A549 (cell line): ENCODE data around the gene LYST. TPM values are rescaled to one million over a fixed set of nuclear protein-coding genes. Genes with fewer than 3 reads are reported as not detected.
A peak's percentile ranks its signal among the peaks of the same experiment; 100 is the strongest.

Source experiments
- ATAC-seq, 2 experiments: fragments of 200-7000 bp in 1 of 2; fragments of >200 bp in 1 of 2; cut with Nextera tagmentation in 1 of 2; cut with Tn5 transposase in 1 of 2; 3 replicates each; pipeline versions ENCODE4 v1.8.0 to v1.9.1; 2018 to 2020; ENCODE audit warnings: mild to moderate bottlenecking in 1 of 2, moderate library complexity in 1 of 2
- CTCF ChIA-PET: fragments of 300-600 bp; sonication (Branson Sonifier 250); formaldehyde crosslinking; extraction: SDS; loops from one replicate; lab custom pipeline; 2021; ENCODE audit warnings: antibody characterized with exemption, inconsistent platforms; lab: Yijun Ruan, JAX
- POLR2A ChIA-PET: fragments of 350-600 bp; formaldehyde crosslinking; extraction: SDS; loops from one replicate; lab custom pipeline; 2021; ENCODE audit warnings: antibody characterized with exemption, inconsistent platforms; lab: Yijun Ruan, JAX
- DNase-seq, 2 experiments: peaks; one replicate each; pipeline versions ENCODE4 v3.0.0 to v3.0.0-alpha.2; 2011 to 2016; ENCODE audit warnings: low read depth in 1 of 2, low spot score in 1 of 2
- FAIRE-seq: peaks from 2 replicates; lab custom pipeline; 2011; peaks lifted over from hg19 to GRCh38; lab: Jason Lieb, UNC
- H3K27ac ChIP-seq, 2 experiments: fragments of >200 bp; sonication (Bioruptor Twin); formaldehyde crosslinking; 3 replicates each; pipeline ENCODE4 v1.5.1; 2016 to 2017
- H3K4me1 ChIP-seq: fragments of >200 bp; sonication (Bioruptor Twin); formaldehyde crosslinking; 3 replicates; pipeline ENCODE4 v1.6.1; 2016
- H3K4me2 ChIP-seq: fragments of >200 bp; sonication (Bioruptor Twin); formaldehyde crosslinking; 3 replicates; pipeline ENCODE4 v1.6.1; 2016
- H3K4me3 ChIP-seq: fragments of >200 bp; sonication (Bioruptor Twin); formaldehyde crosslinking; 3 replicates; pipeline ENCODE4 v1.5.1; 2016
- H3K9me3 ChIP-seq: fragments of >200 bp; sonication (Bioruptor Twin); formaldehyde crosslinking; 3 replicates; pipeline ENCODE4 v1.6.1; 2016
- CHD2 ChIP-seq: fragments of 150-350 bp; IDR thresholded peaks from 2 replicates; pipeline ENCODE4 v1.6.1; 2014; ENCODE audit warnings: low read length; ENCODE audit not compliant: partially characterized antibody
- CTCF ChIP-seq: fragments of >200 bp; sonication (Bioruptor Twin); formaldehyde crosslinking; IDR thresholded peaks from 3 replicates; pipeline ENCODE4 v1.5.1; 2016
- E2F6 ChIP-seq: IDR thresholded peaks from 2 replicates; pipeline ENCODE4 v1.6.1; 2012; ENCODE audit warnings: low read depth, borderline replicate concordance
- EHF ChIP-seq: fragments of 250-450 bp; sonication (Bioruptor Pico); IDR thresholded peaks from 2 replicates; pipeline ENCODE4 v1.5.0; 2020; ENCODE audit warnings: mild to moderate bottlenecking
- EHMT2 ChIP-seq: fragments of 200-600 bp; sonication (generic); IDR thresholded peaks from 2 replicates; pipeline ENCODE4 v1.6.1; 2016; ENCODE audit warnings: antibody characterized with exemption, low read depth, mild to moderate bottlenecking, moderate library complexity
- EP300 ChIP-seq, 2 experiments: fragments of >200 bp; sonication (Bioruptor Twin); formaldehyde crosslinking; IDR thresholded peaks; 2 replicates in 1 of 2; 3 replicates in 1 of 2; pipeline ENCODE4 v1.6.1; 2016 to 2017
- HOXB13 ChIP-seq: fragments of 250-450 bp; sonication (Bioruptor Pico); IDR thresholded peaks from 2 replicates; pipeline ENCODE4 v1.5.0; 2020; ENCODE audit warnings: low read depth, mild to moderate bottlenecking, moderate library complexity
- KDM1A ChIP-seq: fragments of 200-600 bp; sonication (generic); IDR thresholded peaks from 2 replicates; pipeline ENCODE4 v1.6.1; 2016; ENCODE audit warnings: low read depth, mild to moderate bottlenecking
- KDM5A ChIP-seq: fragments of 200-600 bp; sonication (generic); IDR thresholded peaks from 2 replicates; pipeline ENCODE4 v1.6.1; 2016; ENCODE audit warnings: antibody characterized with exemption, mild to moderate bottlenecking
- MAZ ChIP-seq: fragments of 150-350 bp; IDR thresholded peaks from 2 replicates; pipeline ENCODE4 v1.6.1; 2014; ENCODE audit warnings: antibody characterized with exemption, low read depth, low read length, borderline replicate concordance
- MYC ChIP-seq: IDR thresholded peaks from 2 replicates; pipeline ENCODE4 v1.6.1; 2012; ENCODE audit warnings: mild to moderate bottlenecking, inconsistent platforms, low read length, improper control_type of control experiment, borderline replicate concordance
- NR3C1 ChIP-seq: fragments of >200 bp; sonication (Bioruptor Twin); formaldehyde crosslinking; IDR thresholded peaks from 3 replicates; pipeline ENCODE4 v1.6.1; 2017
- REST ChIP-seq: fragments of 200-600 bp; sonication (generic); IDR thresholded peaks from 2 replicates; pipeline ENCODE4 v1.6.1; 2016; ENCODE audit warnings: antibody characterized with exemption, mild to moderate bottlenecking, moderate library complexity
- RFX5 ChIP-seq: fragments of 450-650 bp; IDR thresholded peaks from 2 replicates; pipeline ENCODE4 v1.7.1; 2014; ENCODE audit warnings: antibody characterized with exemption, mild to moderate bottlenecking, moderate library complexity
- SMC3 ChIP-seq: fragments of >200 bp; sonication (Bioruptor Twin); formaldehyde crosslinking; IDR thresholded peaks from 3 replicates; pipeline ENCODE4 v1.6.1; 2018; ENCODE audit warnings: inconsistent platforms
- TFCP2L1 ChIP-seq: fragments of 250-450 bp; sonication (Bioruptor Pico); IDR thresholded peaks from 2 replicates; pipeline ENCODE4 v1.5.0; 2021; ENCODE audit warnings: mild to moderate bottlenecking
- ZSCAN20 ChIP-seq: fragments of 250-450 bp; sonication (Bioruptor Pico); IDR thresholded peaks from 2 replicates; pipeline ENCODE4 v1.8.0; 2022; ENCODE audit warnings: mild to moderate bottlenecking, moderate library complexity
- WGBS: methylation state at CpG from one replicate; pipeline ENCODE4 v1.1.6; 2017; ENCODE audit errors: missing lambda C conversion rate; 5-methylcytosine and 5-hydroxymethylcytosine counted together
- polyA plus RNA-seq, 4 experiments: library from polyadenylated mRNA; depleted of rRNA in 3 of 4; stranded (reverse); fragments of >200 nt; fragmentation: RNase III in 1 of 4; extraction: RNeasy Plus Mini Kit Qiagen cat#74134 plus additional on column Dnase treatment in 1 of 4; gene quantifications; 2 replicates in 3 of 4; 3 replicates in 1 of 4; pipeline ENCODE4 v1.2.3, GENCODE V29; 2011 to 2017
- TF ChIP-seq, protein P1 (sequence below): fragments of 250-450 bp; sonication (Bioruptor Pico); IDR thresholded peaks from 2 replicates; pipeline ENCODE4 v1.5.0; 2021; ENCODE audit warnings: mild to moderate bottlenecking, moderate library complexity, borderline replicate concordance
- TF ChIP-seq, protein P2 (sequence below): fragments of 150-350 bp; IDR thresholded peaks from 2 replicates; pipeline ENCODE4 v1.6.1; 2014; ENCODE audit warnings: low read depth, mild to moderate bottlenecking, low read length
- TF ChIP-seq, protein P3 (sequence below): IDR thresholded peaks from 2 replicates; pipeline ENCODE4 v1.6.1; 2012

LYST gene
- polyA plus RNA-seq, 2 of the 4 experiments (the other 2 are of a cell fraction): 2.5 to 9.4 TPM

DNA sequence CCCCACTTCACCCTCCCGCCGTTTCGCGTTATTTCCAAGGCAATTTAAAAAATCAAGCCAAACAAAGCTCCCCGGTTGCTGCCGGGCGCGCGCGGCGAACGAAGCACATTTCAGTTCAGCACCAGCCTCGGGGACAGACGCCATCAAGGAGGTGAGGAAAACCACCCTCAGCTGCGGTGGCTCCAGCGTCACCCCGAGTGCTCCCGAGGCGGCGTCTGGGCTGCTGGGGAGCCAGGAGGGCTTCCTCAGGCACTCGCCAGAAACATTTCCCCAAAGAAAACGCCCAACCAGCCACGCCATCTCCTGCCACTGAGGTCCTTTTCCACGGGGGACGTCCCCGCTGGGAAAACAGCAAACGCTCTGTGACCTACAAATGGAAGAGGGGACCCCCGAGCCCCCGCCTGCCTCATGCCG lies 217.7 kb downstream of the LYST start:
- FAIRE-seq: no peak
- CTCF ChIA-PET: interaction anchor here (1.2 to 1.7 kb wide), 2 partner anchors 52 to 135 kb away, joined by 3 to 4 read pairs; no protein-coding TSS in a partner anchor
- Histone ChIP-seq H3K4me3 (peak overlapping the region; percentile 85), H3K4me1 (peaks cover 3% of the 10 kb centered on the region; the same call in 2 of the 3 replicates)
- POLR2A ChIA-PET: no interaction called here
- TF ChIP-seq HOXB13 (no peak), MAZ (no peak), EHMT2 (0 out of 2 replicates have a peak, but pooled peaks have one; percentile 24), NR3C1 (no peak), TFCP2L1 (CRISPR knock-in tag) (no peak), KDM1A (no peak), EHF (CRISPR knock-in tag) (no peak), EP300 (IDR thresholded peaks at IDR 0.05) (no peak), RFX5 (no peak), SMC3 (no peak), REST (peak; percentile 91), MYC (no peak)
- TF ChIP-seq, protein P1, sequence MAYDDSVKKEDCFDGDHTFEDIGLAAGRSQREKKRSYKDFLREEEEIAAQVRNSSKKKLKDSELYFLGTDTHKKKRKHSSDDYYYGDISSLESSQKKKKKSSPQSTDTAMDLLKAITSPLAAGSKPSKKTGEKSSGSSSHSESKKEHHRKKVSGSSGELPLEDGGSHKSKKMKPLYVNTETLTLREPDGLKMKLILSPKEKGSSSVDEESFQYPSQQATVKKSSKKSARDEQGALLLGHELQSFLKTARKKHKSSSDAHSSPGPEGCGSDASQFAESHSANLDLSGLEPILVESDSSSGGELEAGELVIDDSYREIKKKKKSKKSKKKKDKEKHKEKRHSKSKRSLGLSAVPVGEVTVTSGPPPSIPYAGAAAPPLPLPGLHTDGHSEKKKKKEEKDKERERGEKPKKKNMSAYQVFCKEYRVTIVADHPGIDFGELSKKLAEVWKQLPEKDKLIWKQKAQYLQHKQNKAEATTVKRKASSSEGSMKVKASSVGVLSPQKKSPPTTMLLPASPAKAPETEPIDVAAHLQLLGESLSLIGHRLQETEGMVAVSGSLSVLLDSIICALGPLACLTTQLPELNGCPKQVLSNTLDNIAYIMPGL (CRISPR knock-in tag): no peak
- TF ChIP-seq, protein P2, sequence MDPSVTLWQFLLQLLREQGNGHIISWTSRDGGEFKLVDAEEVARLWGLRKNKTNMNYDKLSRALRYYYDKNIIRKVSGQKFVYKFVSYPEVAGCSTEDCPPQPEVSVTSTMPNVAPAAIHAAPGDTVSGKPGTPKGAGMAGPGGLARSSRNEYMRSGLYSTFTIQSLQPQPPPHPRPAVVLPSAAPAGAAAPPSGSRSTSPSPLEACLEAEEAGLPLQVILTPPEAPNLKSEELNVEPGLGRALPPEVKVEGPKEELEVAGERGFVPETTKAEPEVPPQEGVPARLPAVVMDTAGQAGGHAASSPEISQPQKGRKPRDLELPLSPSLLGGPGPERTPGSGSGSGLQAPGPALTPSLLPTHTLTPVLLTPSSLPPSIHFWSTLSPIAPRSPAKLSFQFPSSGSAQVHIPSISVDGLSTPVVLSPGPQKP: no peak
- TF ChIP-seq, protein P3, sequence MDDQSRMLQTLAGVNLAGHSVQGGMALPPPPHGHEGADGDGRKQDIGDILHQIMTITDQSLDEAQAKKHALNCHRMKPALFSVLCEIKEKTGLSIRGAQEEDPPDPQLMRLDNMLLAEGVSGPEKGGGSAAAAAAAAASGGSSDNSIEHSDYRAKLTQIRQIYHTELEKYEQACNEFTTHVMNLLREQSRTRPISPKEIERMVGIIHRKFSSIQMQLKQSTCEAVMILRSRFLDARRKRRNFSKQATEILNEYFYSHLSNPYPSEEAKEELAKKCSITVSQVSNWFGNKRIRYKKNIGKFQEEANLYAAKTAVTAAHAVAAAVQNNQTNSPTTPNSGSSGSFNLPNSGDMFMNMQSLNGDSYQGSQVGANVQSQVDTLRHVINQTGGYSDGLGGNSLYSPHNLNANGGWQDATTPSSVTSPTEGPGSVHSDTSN: no peak
- TF ChIP-seq, all 56 proteins: peak for 2
- Histone ChIP-seq H3K27ac (peak overlapping the region; percentile 73 to 95), H3K4me2 (peak overlapping the region; percentile 94), H3K9me3 (no peaks in the 10 kb centered on the region)
- 18% methylated on average over 26 of the region's 30 CpGs for WGBS
- peak in 1 of 2 experiments; percentile 50 for DNase-seq
- peak; percentile 72 to 77 for ATAC-seq

GRCh38 chr1:235648407-235648907 lies 218.2 kb downstream of the LYST start:
- CTCF ChIA-PET: interaction anchor here (1.2 to 1.7 kb wide), 2 partner anchors 51 to 136 kb away, joined by 3 to 4 read pairs; no protein-coding TSS in a partner anchor
- FAIRE-seq: no peak
- peak in 1 of 2 experiments; percentile 5; a peak in 1 of 6 replicates for ATAC-seq
- Histone ChIP-seq H3K27ac (no peak overlapping the region), H3K4me1 (peaks cover 3% of the 10 kb centered on the region; the same call in 2 of the 3 replicates), H3K9me3 (no peaks in the 10 kb centered on the region), H3K4me3 (peak overlapping the region; percentile 85), H3K4me2 (peak overlapping the region; percentile 94)
- DNase-seq: no peak
- TF ChIP-seq CHD2 (no peak), REST (no peak), E2F6 (no peak), ZSCAN20 (CRISPR knock-in tag) (no peak), CTCF (no peak), NR3C1 (no peak), KDM5A (no peak)
- TF ChIP-seq, all 56 proteins: peak for 0
- 68% methylated on average over 31 of the region's 31 CpGs for WGBS
- POLR2A ChIA-PET: no interaction called here
